HepG2 (cell line): ENCODE results near the gene ATP9A. TPM values are rescaled to one million over a fixed set of nuclear protein-coding genes. Genes with fewer than 3 reads are reported as not detected.

Experiments used
- CBX5 ChIP-seq: sonication (generic); formaldehyde crosslinking; IDR thresholded peaks from 2 replicates; pipeline ENCODE4 v1.4.0; 2020; ENCODE audit warnings: missing genetic modification reagents, borderline replicate concordance
- DZIP1 ChIP-seq: sonication (generic); formaldehyde crosslinking; IDR thresholded peaks from 2 replicates; pipeline ENCODE4 v1.5.0; 2020; ENCODE audit warnings: mild to moderate bottlenecking, missing genetic modification reagents
- HMG20B ChIP-seq: conservative IDR thresholded peaks from 2 replicates; pipeline ENCODE4 v1.6.1; 2016; ENCODE audit warnings: missing genetic modification reagents, missing compliant biosample characterization
- KLF16 ChIP-seq, 2 experiments: sonication (generic) in 1 of 2; formaldehyde crosslinking in 1 of 2; IDR thresholded peaks; 2 replicates each; pipeline versions ENCODE4 v1.6.1 to v1.8.0; 2016 to 2023; ENCODE audit warnings: missing genetic modification reagents in 2 of 2, missing compliant biosample characterization in 1 of 2
- KMT2A ChIP-seq: sonication (generic); formaldehyde crosslinking; IDR thresholded peaks from 2 replicates; pipeline ENCODE4 v1.4.0; 2020; ENCODE audit warnings: missing genetic modification reagents
- MAX ChIP-seq: IDR thresholded peaks from 2 replicates; pipeline ENCODE4 v1.6.1; 2012; ENCODE audit warnings: inconsistent platforms
- REST ChIP-seq, 2 experiments: IDR thresholded peaks; 2 replicates each; pipeline ENCODE4 v1.6.1; 2011 to 2012; ENCODE audit warnings: low read length in 2 of 2, borderline replicate concordance in 1 of 2, low read depth in 1 of 2, mild to moderate bottlenecking in 1 of 2, moderate library complexity in 1 of 2
- THAP9 ChIP-seq: sonication (generic); formaldehyde crosslinking; IDR thresholded peaks from 2 replicates; pipeline ENCODE4; 2020; ENCODE audit warnings: missing genetic modification reagents, mild to moderate bottlenecking, borderline replicate concordance
- ZBTB44 ChIP-seq: sonication (generic); formaldehyde crosslinking; IDR thresholded peaks from 2 replicates; pipeline ENCODE4 v1.4.0; 2020; ENCODE audit warnings: missing genetic modification reagents
- ZBTB46 ChIP-seq: sonication (generic); formaldehyde crosslinking; IDR thresholded peaks from 2 replicates; pipeline ENCODE4 v1.4.0; 2020; ENCODE audit warnings: mild to moderate bottlenecking, missing genetic modification reagents, borderline replicate concordance
- ZNF777 ChIP-seq: sonication (generic); formaldehyde crosslinking; IDR thresholded peaks from 2 replicates; pipeline ENCODE4 v1.4.0; 2020; ENCODE audit warnings: missing genetic modification reagents
- polyA plus RNA-seq, 8 experiments: library from polyadenylated mRNA; depleted of rRNA in 3 of 8; stranded (reverse) in 7 of 8; unstranded in 1 of 8; fragments of >200 nt; fragmentation: Illumina TruSeq in 4 of 8; extraction: Trizol in 4 of 8; gene quantifications; 2 replicates each; pipeline versions ENCODE4 v1.2.1 to v1.2.3, GENCODE V29; 2011 to 2016; ENCODE audit warnings: low read depth in 4 of 8, missing spikeins in 1 of 8, mixed read lengths in 1 of 8; ENCODE audit not compliant: insufficient read depth in 1 of 8
- total RNA-seq, 5 experiments: library from RNA; depleted of rRNA; stranded (reverse); fragments of >200 nt; fragmentation: Illumina TruSeq; extraction: Trizol; gene quantifications; 2 replicates each; pipeline ENCODE4 v1.2.3, GENCODE V29; 2016; ENCODE audit warnings: low read depth in 1 of 5

ATP9A gene
- total and polyA plus RNA-seq, 2 of the 13 experiments (the other 11 are each of a cell fraction or from before 2014, with no cell fraction given): 11.8 to 18.5 TPM

GRCh38 chr20:51768759-51769517 is 748 bp upstream of the ATP9A start (continued):
- TF ChIP-seq DZIP1 (CRISPR knock-in tag): no peak
- TF ChIP-seq CBX5: no peak
- TF ChIP-seq HMG20B: no peak
- TF ChIP-seq THAP9 (CRISPR knock-in tag): 0 out of 2 replicates have a peak, but pooled peaks have one; percentile 58
- peak; percentile 14; the same call in 1 of the 2 replicates for TF ChIP-seq ZNF777 (CRISPR knock-in tag)
- 0 out of 4 replicates have a peak, but pooled peaks of 1 of the 2 experiments have one; percentile 39 for TF ChIP-seq KLF16 (CRISPR knock-in tag; IDR thresholded peaks at IDR 0.05)
- TF ChIP-seq REST (IDR thresholded peaks at IDR 0.05; ENCODE audit: borderline replicate concordance in 1 of 2, low read depth in 1 of 2, low read length in 2 of 2): no peak; a peak in 1 of 4 replicates
- TF ChIP-seq MAX: peak; percentile 41; the same call in 1 of the 2 replicates
- no peak for TF ChIP-seq KMT2A (CRISPR knock-in tag)
- TF ChIP-seq ZBTB44: no peak
- TF ChIP-seq ZBTB46: no peak
